Measurements from ENCODE around the gene APRT.

DNA sequence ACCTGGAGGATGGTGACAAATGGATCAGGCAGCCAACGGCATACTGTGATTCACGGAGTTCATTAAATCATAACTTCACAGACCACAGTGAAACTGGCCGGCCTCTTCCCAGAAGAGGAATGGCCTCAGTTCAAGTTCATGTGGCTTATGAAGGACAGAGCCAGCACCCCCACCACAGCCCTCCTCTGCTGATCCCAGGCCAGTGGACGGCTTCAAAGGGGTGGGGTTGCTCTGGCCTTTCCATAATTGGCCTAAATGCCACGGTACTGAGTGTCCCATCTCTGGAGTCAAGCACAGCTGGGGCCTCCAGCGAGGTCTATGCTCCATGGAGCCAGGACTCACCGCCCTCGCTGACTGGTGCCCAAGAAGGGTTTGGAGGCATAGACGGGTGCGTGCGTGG, 23.7 kb upstream of the APRT start:
- TF ChIP-seq CTCF (IDR thresholded peaks at IDR 0.05; ENCODE audit: low read depth, low read length, poor library complexity, severe bottlenecking) (no peak), EZH2phosphoT487 (IDR thresholded peaks at IDR 0.05; ENCODE audit: borderline replicate concordance, low read length) (no peak)

Measured in DOHH2 (cell line).